Measurements from ENCODE around the gene TP73. TPM values are rescaled to one million over a fixed set of nuclear protein-coding genes. Genes with fewer than 3 reads are reported as not detected.

Gene TP73
- total RNA-seq, 1 donor from 2014 or later: 0.05 TPM

DNA sequence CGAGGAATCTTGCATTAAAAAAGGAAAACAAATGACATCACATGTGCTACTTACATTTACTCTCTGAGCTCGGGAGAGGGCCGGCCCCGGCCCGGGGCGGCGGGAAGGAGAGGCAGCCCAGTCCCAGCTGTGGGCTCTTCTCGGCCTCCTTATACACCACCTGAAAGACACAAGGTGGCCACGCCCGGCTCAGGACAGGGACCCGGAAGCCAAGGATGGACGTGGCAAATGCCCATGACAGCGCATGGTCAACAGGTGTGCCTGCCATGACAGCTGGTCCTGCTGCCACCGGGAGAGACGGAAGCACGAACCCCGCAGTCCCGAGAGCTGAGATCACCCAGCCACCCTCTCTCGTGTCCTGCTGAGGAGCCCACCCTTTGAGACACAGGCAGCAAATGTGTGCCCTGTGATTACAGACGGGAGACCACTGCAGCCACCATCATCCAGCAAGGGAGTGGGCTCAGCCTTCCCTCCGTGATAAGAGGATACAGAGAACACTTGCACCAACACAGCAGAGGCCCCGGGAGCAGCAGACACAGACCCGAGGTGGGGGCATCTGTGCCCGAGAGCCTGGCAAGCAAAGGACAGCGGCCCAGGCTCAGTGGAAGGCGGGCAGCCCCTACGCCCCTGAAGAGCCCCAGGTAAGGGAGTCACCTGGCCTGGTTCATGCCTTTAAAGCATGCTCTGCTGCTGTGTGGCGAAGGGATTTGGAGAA is 18.8 kb upstream of the TP73 start:
- Histone ChIP-seq H3K4me1 (no peaks in the 10 kb centered on the region), H3K9me3 (replicated peaks) (no peaks in the 10 kb centered on the region), H3K4me3 (no peak overlapping the region), H3K27ac (replicated peaks) (no peak overlapping the region), H3K36me3 (peaks cover 98% of the 10 kb centered on the region), H3K27me3 (ENCODE audit: low read depth) (no peaks in the 10 kb centered on the region)
- intact Hi-C loops (cut with micrococcal nuclease): no loop called here
- DNase-seq: no peak
- TF ChIP-seq, protein P1, sequence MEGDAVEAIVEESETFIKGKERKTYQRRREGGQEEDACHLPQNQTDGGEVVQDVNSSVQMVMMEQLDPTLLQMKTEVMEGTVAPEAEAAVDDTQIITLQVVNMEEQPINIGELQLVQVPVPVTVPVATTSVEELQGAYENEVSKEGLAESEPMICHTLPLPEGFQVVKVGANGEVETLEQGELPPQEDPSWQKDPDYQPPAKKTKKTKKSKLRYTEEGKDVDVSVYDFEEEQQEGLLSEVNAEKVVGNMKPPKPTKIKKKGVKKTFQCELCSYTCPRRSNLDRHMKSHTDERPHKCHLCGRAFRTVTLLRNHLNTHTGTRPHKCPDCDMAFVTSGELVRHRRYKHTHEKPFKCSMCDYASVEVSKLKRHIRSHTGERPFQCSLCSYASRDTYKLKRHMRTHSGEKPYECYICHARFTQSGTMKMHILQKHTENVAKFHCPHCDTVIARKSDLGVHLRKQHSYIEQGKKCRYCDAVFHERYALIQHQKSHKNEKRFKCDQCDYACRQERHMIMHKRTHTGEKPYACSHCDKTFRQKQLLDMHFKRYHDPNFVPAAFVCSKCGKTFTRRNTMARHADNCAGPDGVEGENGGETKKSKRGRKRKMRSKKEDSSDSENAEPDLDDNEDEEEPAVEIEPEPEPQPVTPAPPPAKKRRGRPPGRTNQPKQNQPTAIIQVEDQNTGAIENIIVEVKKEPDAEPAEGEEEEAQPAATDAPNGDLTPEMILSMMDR (IDR thresholded peaks at IDR 0.05; ENCODE audit: borderline replicate concordance): no peak

GRCh38 chr1:3634059-3634800 is 18.1 kb upstream of the TP73 start:
- no peak for DNase-seq

DNA sequence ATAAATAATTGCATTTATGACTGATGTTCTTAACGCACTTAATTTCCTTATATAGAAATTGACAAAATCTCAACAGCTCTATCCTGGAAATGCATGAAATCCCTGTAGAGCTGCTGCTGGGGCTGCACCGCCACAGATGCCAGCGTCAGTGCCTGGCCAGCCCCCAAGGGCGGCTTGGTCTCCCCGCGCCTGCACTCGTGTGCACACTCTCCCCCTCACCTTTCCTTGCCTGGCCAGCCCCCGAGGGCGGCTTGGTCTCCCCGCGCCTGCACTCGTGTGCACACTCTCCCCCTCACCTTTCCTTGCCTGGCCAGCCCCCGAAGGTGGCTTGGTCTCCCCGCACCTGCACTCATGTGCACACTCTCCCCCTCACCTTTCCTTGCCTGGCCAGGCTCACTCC is 16.2 kb upstream of the TP73 start:
- no peak overlapping the region for H3K27ac ChIP-seq (replicated peaks)
- intact Hi-C loops (cut with micrococcal nuclease): no loop called here
- no peak for DNase-seq
- H3K36me3 ChIP-seq: peaks cover 100% of the 10 kb centered on the region
- TF ChIP-seq, protein P1 (IDR thresholded peaks at IDR 0.05; ENCODE audit: borderline replicate concordance): no peak
- H3K4me1 ChIP-seq: no peaks in the 10 kb centered on the region
- H3K27me3 ChIP-seq (ENCODE audit: low read depth): no peaks in the 10 kb centered on the region
- H3K4me3 ChIP-seq: no peak overlapping the region
- H3K9me3 ChIP-seq (replicated peaks): no peaks in the 10 kb centered on the region

More at GRCh38 chr1:3634059-3634800, 18.1 kb upstream of the TP73 start:
- TF ChIP-seq, protein P1 (IDR thresholded peaks at IDR 0.05; ENCODE audit: borderline replicate concordance): no peak
- Histone ChIP-seq H3K27ac (replicated peaks) (no peak overlapping the region), H3K9me3 (replicated peaks) (no peaks in the 10 kb centered on the region), H3K4me3 (no peak overlapping the region), H3K4me1 (no peaks in the 10 kb centered on the region), H3K36me3 (peaks cover 98% of the 10 kb centered on the region), H3K27me3 (ENCODE audit: low read depth) (no peaks in the 10 kb centered on the region)
- intact Hi-C loops (cut with micrococcal nuclease): no loop called here

DNA sequence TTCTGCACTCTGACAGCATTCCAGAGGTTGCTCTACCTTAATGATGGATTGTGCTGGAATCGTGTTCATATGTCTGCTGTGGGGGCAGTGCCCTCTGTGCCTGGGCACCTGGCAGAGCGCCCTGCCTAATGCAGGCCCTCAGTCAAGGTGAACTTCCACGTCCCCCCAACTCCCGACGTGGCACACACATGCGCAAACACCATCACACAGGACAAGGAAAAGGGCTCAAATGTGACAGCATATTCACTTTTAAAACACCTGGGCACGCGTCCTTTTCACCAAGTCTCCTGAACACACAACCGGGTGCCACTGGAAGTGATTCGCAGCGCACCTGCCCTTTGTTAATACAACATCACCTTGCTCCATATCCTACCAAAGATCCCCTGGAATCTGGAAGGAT is 15.8 kb upstream of the TP73 start:
- Histone ChIP-seq H3K36me3 (peaks cover 99% of the 10 kb centered on the region), H3K27ac (replicated peaks) (no peak overlapping the region), H3K4me3 (no peak overlapping the region), H3K9me3 (replicated peaks) (no peaks in the 10 kb centered on the region), H3K4me1 (no peaks in the 10 kb centered on the region), H3K27me3 (ENCODE audit: low read depth) (no peaks in the 10 kb centered on the region)
- intact Hi-C loops (cut with micrococcal nuclease): no loop called here
- DNase-seq: no peak
- TF ChIP-seq, protein P1 (IDR thresholded peaks at IDR 0.05; ENCODE audit: borderline replicate concordance): no peak

- TF ChIP-seq, protein P1 (IDR thresholded peaks at IDR 0.05; ENCODE audit: borderline replicate concordance): no peak
- intact Hi-C loops (cut with micrococcal nuclease): no loop called here
- no peaks in the 10 kb centered on the region for H3K9me3 ChIP-seq (replicated peaks)
These were observed 14.3 kb upstream of the TP73 start for GRCh38 chr1:3638027-3638426.

More at GRCh38 chr1:3638027-3638426, 14.3 kb upstream of the TP73 start:
- no peak overlapping the region for H3K27ac ChIP-seq (replicated peaks)
- no peaks in the 10 kb centered on the region for H3K27me3 ChIP-seq (ENCODE audit: low read depth)
- peaks cover 89% of the 10 kb centered on the region for H3K36me3 ChIP-seq
- no peak overlapping the region for H3K4me3 ChIP-seq
- no peaks in the 10 kb centered on the region for H3K4me1 ChIP-seq
- DNase-seq: peak; percentile 1

Measured in left ventricle myocardium inferior (tissue), 1 donor.